Measurements from ENCODE around the gene CMTM8. TPM values are rescaled to one million over a fixed set of nuclear protein-coding genes. Genes with fewer than 3 reads are reported as not detected.
A peak's percentile ranks its signal among the peaks of the same experiment; 100 is the strongest.
"Not testable (repeated sequence)": the region's sequence is repeated elsewhere in the genome, so short reads cannot be mapped to it uniquely, and the experiment has no call there.

Gene CMTM8
- total RNA-seq, 1 donor from 2014 or later = 5.1 TPM

GRCh38 chr3:32381922-32382321, 143.4 kb downstream of the CMTM8 start:
- no peak for DNase-seq (ENCODE audit: extremely low spot score, unreplicated experiment)

DNA sequence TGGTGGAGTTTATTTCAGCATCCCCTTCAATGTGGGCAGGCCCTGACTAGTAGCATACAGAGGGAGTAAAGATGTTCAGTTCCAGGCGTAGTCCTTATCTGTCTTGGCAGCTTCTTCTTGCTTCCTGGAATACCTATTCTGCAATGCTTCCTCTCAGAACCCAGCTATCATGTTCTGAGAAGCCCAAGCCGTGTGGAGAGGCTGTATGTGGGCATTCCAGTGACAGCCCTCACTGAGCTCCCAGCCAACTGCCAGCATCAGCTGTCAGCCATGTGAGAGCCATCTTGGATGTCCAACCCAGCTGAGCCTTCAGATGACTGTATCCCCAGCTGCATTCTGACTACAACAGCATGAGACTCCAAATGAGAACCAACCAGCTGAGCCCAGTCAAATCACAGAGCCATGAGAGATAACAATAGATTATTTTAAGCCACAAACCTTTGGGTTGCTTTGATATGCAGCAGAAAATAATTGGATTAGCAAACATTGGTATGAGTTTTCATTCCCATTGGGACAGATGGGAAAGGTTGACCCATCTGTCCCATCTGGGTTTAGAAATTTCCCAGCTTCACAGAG, 144.7 kb downstream of the CMTM8 start:
- Mint-ChIP-seq H3K27me3 (ENCODE audit: unreplicated experiment) (peaks cover 17% of the 10 kb centered on the region), H3K9me3 (ENCODE audit: unreplicated experiment) (no peaks in the 10 kb centered on the region), H3K4me1 (ENCODE audit: unreplicated experiment) (peaks cover 8% of the 10 kb centered on the region), H3K36me3 (ENCODE audit: unreplicated experiment) (no peaks in the 10 kb centered on the region), H3K4me3 (ENCODE audit: unreplicated experiment) (no peak overlapping the region), H3K27ac (ENCODE audit: unreplicated experiment) (no peak overlapping the region)
- DNase-seq (ENCODE audit: extremely low spot score, unreplicated experiment) = no peak
- TF ChIP-seq, protein P1, sequence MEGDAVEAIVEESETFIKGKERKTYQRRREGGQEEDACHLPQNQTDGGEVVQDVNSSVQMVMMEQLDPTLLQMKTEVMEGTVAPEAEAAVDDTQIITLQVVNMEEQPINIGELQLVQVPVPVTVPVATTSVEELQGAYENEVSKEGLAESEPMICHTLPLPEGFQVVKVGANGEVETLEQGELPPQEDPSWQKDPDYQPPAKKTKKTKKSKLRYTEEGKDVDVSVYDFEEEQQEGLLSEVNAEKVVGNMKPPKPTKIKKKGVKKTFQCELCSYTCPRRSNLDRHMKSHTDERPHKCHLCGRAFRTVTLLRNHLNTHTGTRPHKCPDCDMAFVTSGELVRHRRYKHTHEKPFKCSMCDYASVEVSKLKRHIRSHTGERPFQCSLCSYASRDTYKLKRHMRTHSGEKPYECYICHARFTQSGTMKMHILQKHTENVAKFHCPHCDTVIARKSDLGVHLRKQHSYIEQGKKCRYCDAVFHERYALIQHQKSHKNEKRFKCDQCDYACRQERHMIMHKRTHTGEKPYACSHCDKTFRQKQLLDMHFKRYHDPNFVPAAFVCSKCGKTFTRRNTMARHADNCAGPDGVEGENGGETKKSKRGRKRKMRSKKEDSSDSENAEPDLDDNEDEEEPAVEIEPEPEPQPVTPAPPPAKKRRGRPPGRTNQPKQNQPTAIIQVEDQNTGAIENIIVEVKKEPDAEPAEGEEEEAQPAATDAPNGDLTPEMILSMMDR (IDR thresholded peaks at IDR 0.05) = no peak

More at GRCh38 chr3:32381922-32382321, 143.4 kb downstream of the CMTM8 start:
- peaks cover 8% of the 10 kb centered on the region for H3K4me1 Mint-ChIP-seq (ENCODE audit: unreplicated experiment)
- no peak overlapping the region for H3K4me3 Mint-ChIP-seq (ENCODE audit: unreplicated experiment)
- H3K27ac Mint-ChIP-seq (ENCODE audit: unreplicated experiment) = no peak overlapping the region
- TF ChIP-seq, protein P1 (IDR thresholded peaks at IDR 0.05) = no peak
- peaks cover 19% of the 10 kb centered on the region for H3K27me3 Mint-ChIP-seq (ENCODE audit: unreplicated experiment)
- no peaks in the 10 kb centered on the region for H3K9me3 Mint-ChIP-seq (ENCODE audit: unreplicated experiment)
- no peaks in the 10 kb centered on the region for H3K36me3 Mint-ChIP-seq (ENCODE audit: unreplicated experiment)

DNA sequence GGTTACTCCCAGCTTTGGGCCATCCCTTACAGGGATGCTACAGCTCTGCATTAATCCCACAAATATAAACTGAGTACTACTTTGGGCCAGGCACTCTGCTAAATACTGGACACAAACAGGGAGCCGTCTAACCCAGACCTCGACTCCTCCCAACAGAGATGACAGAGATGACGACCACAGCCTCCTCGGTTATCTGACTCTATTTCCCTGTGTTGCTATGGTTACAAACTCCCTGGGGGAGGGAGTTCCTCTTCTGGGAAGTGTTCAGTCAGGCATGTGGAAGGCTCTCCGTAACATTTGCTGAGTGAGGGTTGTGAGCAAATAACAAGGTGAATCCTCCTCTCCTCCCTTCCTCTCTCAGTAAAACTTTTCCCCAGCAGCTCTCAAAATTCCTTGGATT, 146.5 kb downstream of the CMTM8 start:
- peak overlapping the region; percentile 62 for H3K27ac Mint-ChIP-seq (ENCODE audit: unreplicated experiment)
- no peak overlapping the region for H3K4me3 Mint-ChIP-seq (ENCODE audit: unreplicated experiment)
- peaks cover 12% of the 10 kb centered on the region for H3K27me3 Mint-ChIP-seq (ENCODE audit: unreplicated experiment)
- no peak for DNase-seq (ENCODE audit: extremely low spot score, unreplicated experiment)
- no peaks in the 10 kb centered on the region for H3K9me3 Mint-ChIP-seq (ENCODE audit: unreplicated experiment)
- TF ChIP-seq, protein P1 (IDR thresholded peaks at IDR 0.05) = no peak
- H3K36me3 Mint-ChIP-seq (ENCODE audit: unreplicated experiment) = no peaks in the 10 kb centered on the region
- peaks cover 8% of the 10 kb centered on the region for H3K4me1 Mint-ChIP-seq (ENCODE audit: unreplicated experiment)

GRCh38 chr3:32387512-32387911, 149.0 kb downstream of the CMTM8 start:
- peaks cover 19% of the 10 kb centered on the region for H3K4me1 Mint-ChIP-seq (ENCODE audit: unreplicated experiment)
- no peak for DNase-seq (ENCODE audit: extremely low spot score, unreplicated experiment)
- no peaks in the 10 kb centered on the region for H3K9me3 Mint-ChIP-seq (ENCODE audit: unreplicated experiment)
- H3K4me3 Mint-ChIP-seq (ENCODE audit: unreplicated experiment) = no peak overlapping the region
- no peaks in the 10 kb centered on the region for H3K36me3 Mint-ChIP-seq (ENCODE audit: unreplicated experiment)
- H3K27ac Mint-ChIP-seq (ENCODE audit: unreplicated experiment) = no peak overlapping the region
- H3K27me3 Mint-ChIP-seq (ENCODE audit: unreplicated experiment) = peaks cover 6% of the 10 kb centered on the region
- TF ChIP-seq, protein P1 (IDR thresholded peaks at IDR 0.05) = no peak

DNA sequence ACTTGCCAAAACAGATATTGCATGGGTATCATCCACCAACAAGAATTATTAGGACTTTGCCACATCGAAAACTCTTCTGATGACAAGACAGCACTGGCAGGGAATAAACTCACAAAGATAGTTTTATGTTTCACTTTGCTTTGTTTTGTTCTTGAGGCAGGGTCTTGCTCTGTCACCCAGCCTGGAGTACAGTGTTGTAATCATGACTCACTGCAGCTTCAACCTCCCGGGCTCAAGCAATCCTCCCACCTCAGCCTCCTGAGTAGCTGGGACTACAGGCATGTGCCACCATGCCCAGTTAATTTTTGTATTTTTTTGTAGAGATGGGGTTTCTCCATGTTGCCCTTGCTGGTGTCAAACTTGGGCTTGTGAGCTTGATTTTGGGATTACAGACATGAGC, 151.1 kb downstream of the CMTM8 start:
- not testable (repeated sequence) for H3K36me3 Mint-ChIP-seq (ENCODE audit: unreplicated experiment); H3K27ac Mint-ChIP-seq (ENCODE audit: unreplicated experiment); DNase-seq (ENCODE audit: extremely low spot score, unreplicated experiment); H3K27me3 Mint-ChIP-seq (ENCODE audit: unreplicated experiment); H3K9me3 Mint-ChIP-seq (ENCODE audit: unreplicated experiment); H3K4me3 Mint-ChIP-seq (ENCODE audit: unreplicated experiment)
- peaks cover 29% of the 10 kb centered on the region for H3K4me1 Mint-ChIP-seq (ENCODE audit: unreplicated experiment)
